Keratinocyte (primary cell): ENCODE results near the gene IRAG1. TPM values are rescaled to one million over a fixed set of nuclear protein-coding genes. Genes with fewer than 3 reads are reported as not detected.

Source experiments
- DNase-seq: peaks from one replicate; pipeline ENCODE4 v3.0.0-alpha.2; 2011; ENCODE audit warnings: low read depth, missing footprints, low spot score
- FAIRE-seq: peaks from 2 replicates; lab custom pipeline; 2011; peaks lifted over from hg19 to GRCh38; lab: Jason Lieb, UNC
- H2AFZ ChIP-seq: 2 replicates; pipeline ENCODE4 v1.6.0; 2012; ENCODE audit warnings: low read length, control low read depth, inconsistent platforms; ENCODE audit not compliant: control insufficient read depth
- H3K27ac ChIP-seq: 2 replicates; pipeline ENCODE4 v1.5.1; 2011; ENCODE audit warnings: low read length; ENCODE audit not compliant: control insufficient read depth, insufficient read depth
- H3K27me3 ChIP-seq: 3 replicates; pipeline ENCODE4 v1.6.0; 2011; ENCODE audit warnings: low read length; ENCODE audit not compliant: control insufficient read depth, insufficient read depth; ENCODE audit errors: extremely low read depth
- H3K36me3 ChIP-seq, 2 experiments: 2 replicates in 1 of 2; 3 replicates in 1 of 2; pipeline ENCODE4 v1.5.1; 2011; ENCODE audit warnings: low read length in 2 of 2, mild to moderate bottlenecking in 1 of 2; ENCODE audit not compliant: control insufficient read depth in 2 of 2, insufficient read depth in 2 of 2; ENCODE audit errors: extremely low read depth in 1 of 2
- H3K4me1 ChIP-seq: 3 replicates; pipeline ENCODE4 v1.5.1; 2011; ENCODE audit warnings: low read length; ENCODE audit not compliant: control insufficient read depth, insufficient read depth; ENCODE audit errors: extremely low read depth
- H3K4me2 ChIP-seq: 3 replicates; pipeline ENCODE4 v1.6.0; 2011; ENCODE audit warnings: low read depth, low read length; ENCODE audit not compliant: control insufficient read depth, insufficient read depth; ENCODE audit errors: extremely low read depth
- H3K4me3 ChIP-seq, 3 experiments: fragments of 200-600 bp in 1 of 3; sonication (generic) in 1 of 3; 2 replicates in 2 of 3; 3 replicates in 1 of 3; pipeline ENCODE4 v1.5.1; 2011 to 2016; ENCODE audit warnings: low read length in 3 of 3, mild to moderate bottlenecking in 3 of 3, control low read depth in 2 of 3, inconsistent platforms in 1 of 3, low read depth in 1 of 3, mixed read lengths in 1 of 3, mixed run types in 1 of 3, moderate library complexity in 1 of 3; ENCODE audit not compliant: control insufficient read depth in 2 of 3, insufficient read depth in 2 of 3; ENCODE audit errors: extremely low read depth in 1 of 3
- H3K79me2 ChIP-seq: 2 replicates; pipeline ENCODE4 v1.6.0; 2012; ENCODE audit warnings: low read length; ENCODE audit not compliant: control insufficient read depth, insufficient read depth
- H3K9ac ChIP-seq: 3 replicates; pipeline ENCODE4 v1.6.0; 2011; ENCODE audit warnings: low read length; ENCODE audit not compliant: control insufficient read depth, insufficient read depth; ENCODE audit errors: extremely low read depth
- H3K9me1 ChIP-seq: 3 replicates; pipeline ENCODE4 v1.6.0; 2011; ENCODE audit warnings: low read length; ENCODE audit not compliant: control insufficient read depth, insufficient read depth; ENCODE audit errors: extremely low read depth
- H3K9me3 ChIP-seq: 2 replicates; pipeline ENCODE4 v1.5.1; 2012; ENCODE audit warnings: low read depth, low read length; ENCODE audit not compliant: control insufficient read depth
- H4K20me1 ChIP-seq: 3 replicates; pipeline ENCODE4 v1.6.0; 2011; ENCODE audit warnings: low read length; ENCODE audit not compliant: control insufficient read depth, insufficient read depth; ENCODE audit errors: extremely low read depth
- CTCF ChIP-seq, 3 experiments: IDR thresholded peaks in 1 of 3; conservative IDR thresholded peaks in 1 of 3; optimal IDR thresholded peaks in 1 of 3; 2 replicates in 2 of 3; 3 replicates in 1 of 3; pipeline versions ENCODE3 to v1.5.1; 2011; ENCODE audit warnings: low read length in 3 of 3, mild to moderate bottlenecking in 3 of 3, moderate library complexity in 2 of 3, control low read depth in 1 of 3, inconsistent platforms in 1 of 3; ENCODE audit not compliant: insufficient read depth in 2 of 3; ENCODE audit errors: extremely low read depth in 1 of 3
- EZH2 ChIP-seq: IDR thresholded peaks from one replicate; pipeline ENCODE4 v1.6.1; 2012; ENCODE audit warnings: inconsistent platforms, mild to moderate bottlenecking, low read length, moderate library complexity
- dilution Hi-C: fragments of 300-500 bp; cut with MboI; formaldehyde crosslinking; loops from one replicate; pipeline ENCODE4 v1.7.0; 2020; ENCODE audit warnings: low sequenced_read_pairs; ENCODE audit not compliant: extremely low pct_ligation_motif_present
- polyA plus RNA-seq, 5 experiments: library from polyadenylated mRNA; depleted of rRNA in 3 of 5; stranded (reverse) in 3 of 5; stranded (forward) in 1 of 5; unstranded in 1 of 5; fragments of >200 nt; gene quantifications; 1 replicate in 1 of 5; 2 replicates in 3 of 5; 3 replicates in 1 of 5; pipeline versions ENCODE4 v1.2.1 to v1.2.3, GENCODE V29; 2011 to 2012; ENCODE audit warnings: missing spikeins in 2 of 5, low read depth in 1 of 5, low replicate concordance in 1 of 5

Gene IRAG1
- polyA plus RNA-seq, 1 donor (not counting 4 experiments of a cell fraction or from before 2014, with no cell fraction given): 0.51 TPM

GRCh38 chr11:10686311-10686710 lies 7.2 kb downstream of the IRAG1 start:
- dilution Hi-C loops: no loop called here
- DNase-seq (no peak), FAIRE-seq (no peak)
- no peaks in the 10 kb centered on the region for H4K20me1 ChIP-seq
- no peaks in the 10 kb centered on the region for H3K9me3 ChIP-seq
- no peaks in the 10 kb centered on the region for H3K27me3 ChIP-seq
- no peak overlapping the region for H2AFZ ChIP-seq
- no peak overlapping the region for H3K4me2 ChIP-seq
- peaks cover 13% of the 10 kb centered on the region for H3K4me1 ChIP-seq
- H3K79me2 ChIP-seq: no peaks in the 10 kb centered on the region
- no peaks in the 10 kb centered on the region for H3K9me1 ChIP-seq
- no peak overlapping the region for H3K27ac ChIP-seq
- H3K9ac ChIP-seq: no peak overlapping the region
- H3K36me3 ChIP-seq: no peaks in the 10 kb centered on the region
- TF ChIP-seq CTCF (optimal IDR thresholded peaks at IDR 0.05 in 1 of 3, IDR thresholded peaks at IDR 0.05 in 1 of 3, conservative IDR thresholded peaks at IDR 0.05 in 1 of 3; ENCODE audit: extremely low read depth in 1 of 3, insufficient read depth in 2 of 3, low read length in 3 of 3): no peak
- TF ChIP-seq EZH2: no peak
- H3K4me3 ChIP-seq: no peak overlapping the region

- no peaks in the 10 kb centered on the region for H3K9me1 ChIP-seq
- H3K36me3 ChIP-seq: no peaks in the 10 kb centered on the region
- TF ChIP-seq EZH2 (no peak), CTCF (optimal IDR thresholded peaks at IDR 0.05 in 1 of 3, IDR thresholded peaks at IDR 0.05 in 1 of 3, conservative IDR thresholded peaks at IDR 0.05 in 1 of 3; ENCODE audit: extremely low read depth in 1 of 3, insufficient read depth in 2 of 3, low read length in 3 of 3) (no peak)
- dilution Hi-C loops: no loop called here
- no peaks in the 10 kb centered on the region for H4K20me1 ChIP-seq
- no peak overlapping the region for H2AFZ ChIP-seq
- no peak overlapping the region for H3K27ac ChIP-seq
- FAIRE-seq (no peak), DNase-seq (no peak)
- no peaks in the 10 kb centered on the region for H3K79me2 ChIP-seq
- H3K27me3 ChIP-seq: peaks cover 4% of the 10 kb centered on the region
- no peak overlapping the region for H3K4me2 ChIP-seq
- no peak overlapping the region for H3K9ac ChIP-seq
- peaks cover 5% of the 10 kb centered on the region for H3K4me1 ChIP-seq
- H3K4me3 ChIP-seq: no peak overlapping the region
- no peaks in the 10 kb centered on the region for H3K9me3 ChIP-seq
Observed at GRCh38 chr11:10683429-10683828, 10.1 kb downstream of the IRAG1 start.
